T-cell (primary cell): ENCODE results near the gene ZNF429. TPM values are rescaled to one million over a fixed set of nuclear protein-coding genes. Genes with fewer than 3 reads are reported as not detected.
A peak's percentile ranks its signal among the peaks of the same experiment; 100 is the strongest.
"Not testable (repeated sequence)": the region's sequence is repeated elsewhere in the genome, so short reads cannot be mapped to it uniquely, and the experiment has no call there.

ENCODE experiments used
- ATAC-seq, 4 experiments: fragments of 200-7000 bp in 3 of 4; fragments of 150-1000 bp in 1 of 4; cut with Tn5 transposase; replicated peaks in 1 of 4; 1 replicate in 3 of 4; 2 replicates in 1 of 4; pipeline ENCODE4 v1.10.0; 2021; ENCODE audit warnings: moderate library complexity in 3 of 4, mild to moderate bottlenecking in 2 of 4, moderate number of reproducible peaks in 1 of 4
- CTCF ChIA-PET, 2 donors: fragments of 300-600 bp; sonication (Branson Sonifier 250); formaldehyde crosslinking; loops; one replicate each; lab custom pipeline; 2022; ENCODE audit warnings: antibody characterized with exemption in 2 of 2; lab: Charles Lee
- POLR2A ChIA-PET, 2 donors: fragments of 300-600 bp; sonication (Branson Sonifier 250); formaldehyde crosslinking; loops; one replicate each; lab custom pipeline; 2022; ENCODE audit warnings: antibody characterized with exemption in 2 of 2; lab: Charles Lee
- DNase-seq, 35 experiments: peaks; one replicate each; pipeline versions ENCODE4 v3.0.0 to v3.0.0-alpha.2; 2013 to 2023
- H3K27ac ChIP-seq: one replicate; pipeline ENCODE4 v1.5.1; 2013; ENCODE audit warnings: low read length
- H3K27me3 ChIP-seq, 2 experiments: replicated peaks in 1 of 2; 1 replicate in 1 of 2; 2 replicates in 1 of 2; pipeline versions ENCODE4 v1.6.1 to v1.7.0; 2013; ENCODE audit warnings: low read length in 1 of 2, mixed read lengths in 1 of 2; ENCODE audit not compliant: control insufficient read depth in 2 of 2, insufficient read depth in 2 of 2; ENCODE audit errors: extremely low read depth in 1 of 2
- H3K36me3 ChIP-seq, 2 donors: 1 replicate in 1 of 2; 2 replicates in 1 of 2; pipeline versions ENCODE4 v1.6.1 to v1.7.0; 2013; ENCODE audit warnings: low read length in 1 of 2; ENCODE audit not compliant: control insufficient read depth in 2 of 2, insufficient read depth in 1 of 2; ENCODE audit errors: extremely low read depth in 1 of 2
- H3K4me1 ChIP-seq, 2 experiments: 1 replicate in 1 of 2; 2 replicates in 1 of 2; pipeline versions ENCODE4 v1.6.1 to v1.7.0; 2013; ENCODE audit warnings: low read length in 2 of 2, mixed read lengths in 1 of 2; ENCODE audit not compliant: insufficient read depth in 2 of 2, control insufficient read depth in 1 of 2; ENCODE audit errors: extremely low read depth in 1 of 2
- H3K4me3 ChIP-seq, 2 donors: 1 replicate in 1 of 2; 2 replicates in 1 of 2; pipeline versions ENCODE4 v1.5.1 to v1.7.0; 2013; ENCODE audit warnings: mild to moderate bottlenecking in 2 of 2, low read length in 1 of 2, moderate library complexity in 1 of 2; ENCODE audit not compliant: control insufficient read depth in 1 of 2; ENCODE audit errors: extremely low read depth in 1 of 2
- H3K9me3 ChIP-seq: 2 replicates; pipeline ENCODE4 v1.7.0; 2013
- H3K27ac Mint-ChIP-seq, 2 donors: one replicate each; pipeline ENCODE4 v1.8.0; 2020 to 2021; ENCODE audit warnings: mild to moderate bottlenecking in 2 of 2, mixed read lengths in 2 of 2
- H3K27me3 Mint-ChIP-seq, 2 donors: one replicate each; pipeline ENCODE4 v1.8.0; 2021 to 2022; ENCODE audit warnings: mixed read lengths in 2 of 2
- H3K36me3 Mint-ChIP-seq: one replicate; pipeline ENCODE4 v1.8.0; 2021; ENCODE audit warnings: mixed read lengths
- H3K4me1 Mint-ChIP-seq, 3 donors: one replicate each; pipeline ENCODE4 v1.8.0; 2020 to 2022; ENCODE audit warnings: mixed read lengths in 3 of 3, mild to moderate bottlenecking in 1 of 3
- H3K4me3 Mint-ChIP-seq, 3 donors: one replicate each; pipeline ENCODE4 v1.8.0; 2020 to 2022; ENCODE audit warnings: mild to moderate bottlenecking in 3 of 3, mixed read lengths in 3 of 3, moderate library complexity in 3 of 3
- H3K9me3 Mint-ChIP-seq, 3 donors: one replicate each; pipeline ENCODE4 v1.8.0; 2020 to 2022; ENCODE audit warnings: mixed read lengths in 3 of 3
- WGBS: methylation state at CpG from one replicate; pipeline ENCODE4 v1.1.5; 2013; ENCODE audit warnings: missing lambda C conversion rate; ENCODE audit not compliant: insufficient coverage; 5-methylcytosine and 5-hydroxymethylcytosine counted together
- total RNA-seq, 35 experiments: library from RNA in 6 of 35; stranded (reverse) in 6 of 35; fragments of 120-200 nt in 1 of 35; gene quantifications; one replicate each; pipeline versions ENCODE4 v1.2.1 to v1.2.4 and lab custom pipeline; 2013 to 2026

ZNF429 gene
- total RNA-seq, 5 donors from 2014 or later (not counting 1 experiment from before 2014, with no cell fraction given), result 14.6 to 26.8 (median 24.3) TPM

- CTCF ChIA-PET, result no interaction called here
- Mint-ChIP-seq H3K36me3 (no peaks in the 10 kb centered on the region), H3K27me3 (no peaks in the 10 kb centered on the region), H3K9me3 (no peaks in the 10 kb centered on the region), H3K27ac (no peak overlapping the region), H3K4me3 (no peak overlapping the region), H3K4me1 (no peaks in the 10 kb centered on the region)
- WGBS, result no CpG with 5 or more reads among the region's 2 CpGs
- no peak overlapping the region for H3K4me3 ChIP-seq
- POLR2A ChIA-PET, result no interaction called here
- no peaks in the 10 kb centered on the region for H3K36me3 ChIP-seq
- ATAC-seq (no peak), DNase-seq (no peak)
- H3K27me3 ChIP-seq, result no peaks in the 10 kb centered on the region
- H3K9me3 ChIP-seq, result no peaks in the 10 kb centered on the region
- no peak overlapping the region for H3K27ac ChIP-seq
- no peaks in the 10 kb centered on the region for H3K4me1 ChIP-seq
Observed at GRCh38 chr19:21498651-21499050, 6.8 kb upstream of the ZNF429 start.

DNA sequence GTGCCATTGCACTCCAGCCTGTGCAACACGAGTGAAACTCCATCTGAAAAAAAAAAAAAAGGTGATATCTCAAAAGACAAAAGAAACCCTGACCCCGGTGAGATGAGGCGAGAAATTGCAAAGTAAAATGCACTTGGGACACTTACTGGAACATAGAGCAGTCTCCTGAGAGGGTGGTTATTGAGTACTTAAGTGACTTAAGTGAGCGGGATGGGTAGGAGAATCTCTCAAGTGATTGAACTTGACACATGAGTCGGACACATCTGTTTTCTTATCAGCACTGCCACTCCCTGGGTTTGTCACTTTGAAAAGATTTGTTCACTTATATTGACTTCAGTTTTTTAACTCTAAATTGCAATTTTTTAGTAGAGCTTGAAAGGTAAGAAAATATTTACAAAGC, 2.8 kb downstream of the ZNF429 start:
- CTCF ChIA-PET, result interaction anchor here in 1 of 2 donors (0.6 kb wide), 1 partner anchor 1084 kb away, joined by 3 read pairs; no protein-coding TSS in a partner anchor
- WGBS, result 100% methylated on average over 2 of the region's 5 CpGs
- Mint-ChIP-seq H3K36me3 (peaks cover 36% of the 10 kb centered on the region), H3K27me3 (no peaks in the 10 kb centered on the region), H3K4me3 (peak overlapping the region in 1 of 3 donors; percentile 9), H3K4me1 (peaks cover 44 to 49% (median 48%) of the 10 kb centered on the region in 3 donors), H3K27ac (peak overlapping the region in 1 of 2 donors; percentile 52), H3K9me3 (peaks cover 0 to 8% (median 4%) of the 10 kb centered on the region in 3 donors)
- no peak overlapping the region for H3K27ac ChIP-seq
- DNase-seq (no peak), ATAC-seq (no peak)
- no peak overlapping the region for H3K4me3 ChIP-seq
- no peaks in the 10 kb centered on the region for H3K9me3 ChIP-seq
- H3K27me3 ChIP-seq, result no peaks in the 10 kb centered on the region
- POLR2A ChIA-PET, result interaction anchor here (0.6 to 0.7 kb wide), 3 partner anchors 72 to 436 kb away, joined by 3 to 5 read pairs (median 3); no protein-coding TSS in a partner anchor
- peaks cover 0 to 4% of the 10 kb centered on the region in 2 donors for H3K36me3 ChIP-seq
- peaks cover 9 to 32% of the 10 kb centered on the region in 2 experiments for H3K4me1 ChIP-seq

DNA sequence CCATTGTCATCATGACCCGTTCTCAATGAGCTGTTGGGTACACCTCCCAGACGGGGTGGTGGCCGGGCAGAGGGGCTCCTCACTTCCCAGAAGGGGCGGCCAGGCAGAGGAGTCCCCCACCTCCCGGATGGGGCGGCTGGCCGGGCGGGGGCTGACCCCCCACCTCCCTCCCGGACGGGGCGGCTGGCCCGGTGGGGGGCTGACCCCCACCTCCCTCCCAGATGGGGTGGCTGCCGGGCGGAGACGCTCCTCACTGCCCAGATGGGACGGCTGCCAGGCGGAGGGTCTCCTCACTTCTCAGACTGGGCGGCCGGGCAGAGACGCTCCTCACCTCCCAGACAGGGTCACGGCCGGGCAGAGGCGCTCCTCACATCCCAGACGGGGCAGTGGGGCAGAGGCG, 5.7 kb downstream of the ZNF429 start:
- H3K27me3 Mint-ChIP-seq, H3K4me3 Mint-ChIP-seq, H3K4me3 ChIP-seq, H3K36me3 ChIP-seq, ATAC-seq, H3K9me3 ChIP-seq, DNase-seq, H3K27ac ChIP-seq, H3K27me3 ChIP-seq, H3K27ac Mint-ChIP-seq, CTCF ChIA-PET, POLR2A ChIA-PET: not testable (repeated sequence)
- Mint-ChIP-seq H3K36me3 (peaks cover 47% of the 10 kb centered on the region), H3K9me3 (peaks cover 0 to 14% (median 4%) of the 10 kb centered on the region in 3 donors), H3K4me1 (peaks cover 35 to 41% (median 40%) of the 10 kb centered on the region in 3 donors)
- no CpG with 5 or more reads among the region's 25 CpGs for WGBS
- peaks cover 4 to 21% of the 10 kb centered on the region in 2 experiments for H3K4me1 ChIP-seq

GRCh38 chr19:21512609-21513008, 7.2 kb downstream of the ZNF429 start:
- not testable (repeated sequence) for H3K9me3 ChIP-seq, ATAC-seq, H3K4me3 Mint-ChIP-seq, DNase-seq, H3K4me3 ChIP-seq, H3K27me3 Mint-ChIP-seq, H3K36me3 ChIP-seq, H3K27me3 ChIP-seq, H3K27ac Mint-ChIP-seq, H3K27ac ChIP-seq, H3K4me1 ChIP-seq
- Mint-ChIP-seq H3K36me3 (peaks cover 54% of the 10 kb centered on the region), H3K9me3 (peaks cover 7 to 28% (median 13%) of the 10 kb centered on the region in 3 donors), H3K4me1 (peaks cover 29 to 39% (median 35%) of the 10 kb centered on the region in 3 donors)
- ChIA-PET CTCF (interaction anchor here (0.6 kb wide), 3 partner anchors 38 to 179 kb away, joined by 3 to 5 read pairs (median 3); no protein-coding TSS in a partner anchor), POLR2A (interaction anchor here in 1 of 2 donors (0.5 kb wide), 1 partner anchor 486 kb away, joined by 3 read pairs; no protein-coding TSS in a partner anchor)
- 94% methylated on average over 4 of the region's 7 CpGs for WGBS

GRCh38 chr19:21513651-21514050, 8.2 kb downstream of the ZNF429 start:
- no peaks in the 10 kb centered on the region for H3K27me3 ChIP-seq
- 78% methylated on average over 1 of the region's 2 CpGs for WGBS
- Mint-ChIP-seq H3K27ac (peak overlapping the region; percentile 4 to 35), H3K4me1 (peaks cover 22 to 36% (median 32%) of the 10 kb centered on the region in 3 donors), H3K36me3 (peaks cover 51% of the 10 kb centered on the region), H3K27me3 (no peaks in the 10 kb centered on the region), H3K4me3 (no peak overlapping the region), H3K9me3 (peaks cover 10 to 33% (median 18%) of the 10 kb centered on the region in 3 donors)
- POLR2A ChIA-PET, result interaction anchor here in 1 of 2 donors (0.6 kb wide), 1 partner anchor 1904 kb away, joined by 3 read pairs; no protein-coding TSS in a partner anchor
- H3K9me3 ChIP-seq, result no peaks in the 10 kb centered on the region
- ATAC-seq (no peak), DNase-seq (no peak)
- no peak overlapping the region for H3K4me3 ChIP-seq
- peaks cover 2 to 5% of the 10 kb centered on the region in 2 donors for H3K36me3 ChIP-seq
- H3K27ac ChIP-seq, result no peak overlapping the region
- CTCF ChIA-PET, result no interaction called here
- H3K4me1 ChIP-seq, result peaks cover 0 to 2% of the 10 kb centered on the region in 2 experiments

DNA sequence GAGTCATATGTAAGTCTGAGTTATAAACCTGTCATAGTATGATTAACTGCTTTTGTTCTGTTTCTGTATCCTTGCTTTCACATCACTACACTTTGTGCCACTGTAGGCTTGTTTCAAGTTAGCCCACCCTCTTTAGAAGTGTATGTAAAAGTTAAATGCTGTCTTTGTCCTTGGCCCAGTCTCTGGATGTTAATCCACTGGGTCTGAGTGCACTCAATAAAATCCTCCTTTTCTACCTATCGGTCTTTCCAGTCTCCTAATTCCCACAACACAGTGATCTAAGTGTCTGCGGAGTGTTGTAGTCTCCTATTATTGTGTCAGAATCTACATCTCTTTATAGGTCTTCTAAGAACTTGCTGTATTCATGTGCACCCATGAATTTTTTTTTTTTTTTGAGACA, 14.1 kb downstream of the ZNF429 start:
- Histone ChIP-seq H3K9me3 (peaks cover 7% of the 10 kb centered on the region), H3K4me1 (peaks cover 0 to 2% of the 10 kb centered on the region in 2 experiments), H3K27ac (no peak overlapping the region), H3K27me3 (no peaks in the 10 kb centered on the region), H3K4me3 (no peak overlapping the region), H3K36me3 (peaks cover 7 to 29% of the 10 kb centered on the region in 2 donors)
- H3K27me3 Mint-ChIP-seq, result no peaks in the 10 kb centered on the region
- POLR2A ChIA-PET, result no interaction called here
- H3K4me1 Mint-ChIP-seq, result peaks cover 12 to 31% (median 17%) of the 10 kb centered on the region in 3 donors
- CTCF ChIA-PET, result no interaction called here
- DNase-seq (peak in 1 of 35 experiments; percentile 13), ATAC-seq (no peak)
- H3K4me3 Mint-ChIP-seq, result no peak overlapping the region
- H3K27ac Mint-ChIP-seq, result no peak overlapping the region
- H3K9me3 Mint-ChIP-seq, result peaks cover 22 to 53% (median 43%) of the 10 kb centered on the region in 3 donors
- no CpG with 5 or more reads among the region's 2 CpGs for WGBS
- H3K36me3 Mint-ChIP-seq, result peaks cover 67% of the 10 kb centered on the region
